ENCODE results near the gene CDIPT.

DNA sequence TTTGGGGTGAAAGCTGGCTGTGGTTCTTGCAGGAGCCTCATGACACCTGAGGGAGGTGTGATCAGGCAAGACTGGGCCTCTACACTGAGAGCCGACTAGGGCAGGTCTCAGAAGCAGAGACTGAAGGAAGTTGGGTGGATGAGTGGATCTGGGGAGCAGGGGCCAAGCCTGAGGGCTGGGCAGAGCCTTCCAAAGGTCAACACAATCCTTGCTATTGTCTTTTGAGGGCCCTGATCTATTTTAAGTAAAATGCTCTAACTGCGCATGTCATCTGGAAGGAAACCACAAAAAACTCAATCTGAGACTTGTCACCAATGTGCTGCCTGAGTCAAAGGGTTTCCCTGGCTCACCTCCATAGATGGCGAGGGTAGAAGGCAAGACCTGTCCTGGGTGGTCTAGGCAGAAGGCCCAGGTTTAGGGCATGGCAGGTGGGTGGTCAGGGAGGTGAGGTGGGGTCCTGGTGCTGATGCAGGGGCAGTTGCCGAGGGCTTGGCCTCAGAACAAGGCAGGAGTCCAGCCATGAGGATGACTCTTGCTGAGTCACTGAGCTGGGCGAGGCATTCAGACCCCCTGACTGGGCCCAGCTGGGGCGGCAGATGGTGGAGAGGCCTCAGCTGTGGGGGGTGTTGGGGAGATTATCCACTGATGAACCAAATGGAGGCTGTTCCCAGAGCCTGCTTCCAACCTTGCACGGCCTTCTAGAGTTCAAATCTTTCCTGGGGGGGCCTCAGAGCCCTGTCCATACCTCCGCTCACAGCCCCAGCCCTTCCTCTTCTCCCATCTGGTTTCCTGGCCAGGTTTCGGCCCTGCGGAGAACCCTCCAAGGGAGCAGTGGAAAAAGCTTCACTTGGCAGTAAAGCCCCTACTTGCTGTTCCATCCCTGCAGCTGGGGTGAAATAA lies 37.6 kb downstream of the CDIPT start:
- no peak for TF ChIP-seq POLR2A (IDR thresholded peaks at IDR 0.05)
- TF ChIP-seq CTCF (IDR thresholded peaks at IDR 0.05 in 4 of 5, conservative IDR thresholded peaks at IDR 0.05 in 1 of 5), result no peak

All from gastrocnemius medialis (tissue), 4 donors.